ENCODE data around the gene PDE7B. TPM values are rescaled to one million over a fixed set of nuclear protein-coding genes. Genes with fewer than 3 reads are reported as not detected.

The PDE7B gene
- total and polyA plus RNA-seq, 2 of the 4 experiments (the other 2 are of a cell fraction), result 7.8 to 12.4 TPM

DNA sequence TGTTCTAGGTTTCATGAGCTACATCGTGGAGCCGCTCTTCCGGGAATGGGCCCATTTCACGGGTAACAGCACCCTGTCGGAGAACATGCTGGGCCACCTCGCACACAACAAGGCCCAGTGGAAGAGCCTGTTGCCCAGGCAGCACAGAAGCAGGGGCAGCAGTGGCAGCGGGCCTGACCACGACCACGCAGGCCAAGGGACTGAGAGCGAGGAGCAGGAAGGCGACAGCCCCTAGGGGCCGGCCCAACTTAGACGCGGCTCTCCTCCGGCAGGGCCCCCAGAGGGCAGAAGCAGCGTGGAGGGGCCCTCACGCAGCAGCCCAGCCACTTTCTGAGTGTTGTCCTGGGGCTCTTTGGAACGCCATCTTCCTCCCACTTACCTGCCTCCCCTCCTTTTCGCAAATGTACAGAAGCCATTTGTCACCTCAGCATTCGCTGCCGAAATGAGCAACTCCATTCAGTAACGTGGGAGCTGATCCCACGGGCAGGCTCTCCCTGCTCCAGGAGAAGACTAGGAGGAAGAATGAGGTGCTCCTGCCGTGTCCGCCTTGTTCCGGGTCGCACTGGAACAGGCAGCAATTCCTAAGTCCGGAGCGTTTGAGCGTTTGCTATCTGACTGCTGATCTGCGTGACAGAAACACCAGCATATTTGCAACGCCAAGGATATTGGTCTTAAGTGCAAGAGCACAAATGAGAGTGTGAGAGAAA lies 340.3 kb downstream of the PDE7B start:
- Histone ChIP-seq H3K18ac (ENCODE audit: low read depth, low read length) (no peak overlapping the region), H3K4ac (ENCODE audit: low read depth, low read length) (no peak overlapping the region), H3K4me3 (ENCODE audit: insufficient read depth, low read depth, low read length) (no peak overlapping the region), H3K36me3 (ENCODE audit: control insufficient read depth, insufficient read depth, low read length) (peaks cover 34% of the 10 kb centered on the region), H3K4me1 (ENCODE audit: control insufficient read depth, insufficient read depth, low read length) (peaks cover 3% of the 10 kb centered on the region; the same call in 1 of the 2 replicates), H4K91ac (ENCODE audit: insufficient read depth, low read depth, low read length) (no peak overlapping the region), H3K9me1 (ENCODE audit: insufficient read depth, low read length) (peaks cover 3% of the 10 kb centered on the region; the same call in 1 of the 2 replicates), H2BK120ac (ENCODE audit: low read depth, low read length) (no peak overlapping the region), H4K20me1 (ENCODE audit: insufficient read depth, low read length) (no peaks in the 10 kb centered on the region), H3K27me3 (ENCODE audit: control insufficient read depth, insufficient read depth, low read length) (no peaks in the 10 kb centered on the region), H2AK5ac (ENCODE audit: low read depth, low read length) (no peak overlapping the region), H3K56ac (ENCODE audit: extremely low read depth, insufficient read depth, low read length) (no peak overlapping the region), H2BK15ac (ENCODE audit: low read depth, low read length) (no peak overlapping the region), H2AK9ac (replicated peaks; ENCODE audit: low read depth, low read length, poor library complexity) (no peak overlapping the region), H3K27ac (ENCODE audit: insufficient read depth, low read length) (no peak overlapping the region), H2BK20ac (ENCODE audit: low read depth, low read length) (no peak overlapping the region), H3K14ac (replicated peaks; ENCODE audit: low read depth, low read length) (no peak overlapping the region), H4K5ac (ENCODE audit: low read depth, low read length) (no peak overlapping the region; the same call in 1 of the 2 replicates), H3K79me1 (ENCODE audit: low read depth in 1 of 2, low read length in 2 of 2) (no peaks in the 10 kb centered on the region), H3K4me2 (ENCODE audit: low read depth, low read length) (no peak overlapping the region), H3K9me3 (ENCODE audit: control insufficient read depth, insufficient read depth, low read length) (no peaks in the 10 kb centered on the region), H3K9ac (ENCODE audit: low read depth, low read length) (no peak overlapping the region), H3K23ac (ENCODE audit: low read depth, low read length) (no peak overlapping the region), H2BK5ac (ENCODE audit: low read depth, low read length, poor library complexity, severe bottlenecking) (peak overlapping the region; percentile 27), H4K8ac (ENCODE audit: low read depth in 2 of 2, low read length in 2 of 2) (no peak overlapping the region), H2AFZ (replicated peaks; ENCODE audit: low read length, poor library complexity) (no peak overlapping the region)
- POLR2A ChIA-PET (ENCODE audit: unreplicated experiment), result no interaction called here
- no TSS peak for BruUV-seq (replicated peaks)
- no peak for DNase-seq
- dilution Hi-C loops (cut with HindIII; ENCODE audit: low sequenced_read_pairs, unreplicated experiment) (no loop called here), in situ Hi-C loops (cut with MboI; ENCODE audit: low sequenced_read_pairs) (no loop called here), intact Hi-C loops (cut with micrococcal nuclease) (no loop called here)
- ATAC-seq (ENCODE audit: low read depth), result no peak
- CTCF ChIA-PET, result no interaction called here
- TF ChIP-seq MAFK (IDR thresholded peaks at IDR 0.05; ENCODE audit: low read depth, low read length) (no peak), CEBPB (IDR thresholded peaks at IDR 0.05; ENCODE audit: low read depth, low read length) (no peak), MXI1 (IDR thresholded peaks at IDR 0.05; ENCODE audit: borderline replicate concordance, low read depth, low read length) (no peak), RAD21 (IDR thresholded peaks at IDR 0.05; ENCODE audit: low read length) (no peak)
- 96% methylated on average over 14 of the region's 32 CpGs; no CpG with 5 or more reads in 1 of the 2 experiments for WGBS, 2 experiments (ENCODE audit: extremely low coverage in 2 of 2, insufficient read length in 1 of 2)
